HG03439 (cell line): ENCODE results near the gene ALG2.

ENCODE experiments used
- ATAC-seq: cut with Tn5 transposase; IDR thresholded peaks from one replicate; pipeline ENCODE4 v1.9.1; 2021; ENCODE audit warnings: mild to moderate bottlenecking, moderate library complexity; ENCODE audit not compliant: unreplicated experiment

The ALG2 gene

GRCh38 chr9:99176527-99177013 is 45.2 kb downstream of the ALG2 start:
- ATAC-seq = no peak

- no peak for ATAC-seq
Measured at GRCh38 chr9:99173570-99174504, 47.9 kb downstream of the ALG2 start.

GRCh38 chr9:99172124-99173091 is 49.3 kb downstream of the ALG2 start:
- no peak for ATAC-seq

- no peak for ATAC-seq
Measured at GRCh38 chr9:99171225-99172123, 50.3 kb downstream of the ALG2 start.

GRCh38 chr9:99169982-99170761 is 51.6 kb downstream of the ALG2 start:
- no peak for ATAC-seq

- no peak for ATAC-seq
Measured at GRCh38 chr9:99169086-99169485, 52.7 kb downstream of the ALG2 start.

GRCh38 chr9:99167694-99168093 is 54.0 kb downstream of the ALG2 start:
- no peak for ATAC-seq

GRCh38 chr9:99167119-99167518 is 54.6 kb downstream of the ALG2 start:
- no peak for ATAC-seq
